SK-N-SH treated with all-trans-retinoic acid at 6 μM for 48 hours (cell line): ENCODE data around the gene NMUR1.

ENCODE experiments used
- BACH2 ChIP-seq: fragments of 250-450 bp; sonication (Bioruptor Pico); IDR thresholded peaks from 2 replicates; pipeline ENCODE4 v1.9.0; 2021; ENCODE audit warnings: mild to moderate bottlenecking, borderline replicate concordance
- CSRNP3 ChIP-seq: fragments of 250-450 bp; sonication (Bioruptor Pico); IDR thresholded peaks from 2 replicates; pipeline ENCODE4 v1.5.1; 2021; ENCODE audit warnings: mild to moderate bottlenecking, moderate library complexity
- ESRRG ChIP-seq: fragments of 250-450 bp; sonication (Bioruptor Pico); IDR thresholded peaks from 2 replicates; pipeline ENCODE4 v1.6.1; 2021; ENCODE audit warnings: mild to moderate bottlenecking
- PATZ1 ChIP-seq: fragments of 250-450 bp; sonication (Bioruptor Pico); IDR thresholded peaks from 2 replicates; pipeline ENCODE4 v1.8.0; 2020; ENCODE audit warnings: mild to moderate bottlenecking, moderate library complexity, borderline replicate concordance
- POU6F1 ChIP-seq: fragments of 250-450 bp; sonication (Bioruptor Pico); IDR thresholded peaks from 2 replicates; pipeline ENCODE4 v1.8.0; 2021; ENCODE audit warnings: low read depth, mild to moderate bottlenecking, moderate library complexity, borderline replicate concordance
- RARB ChIP-seq: fragments of 250-450 bp; sonication (Bioruptor Pico); IDR thresholded peaks from 2 replicates; pipeline ENCODE4 v1.8.0; 2021; ENCODE audit warnings: mild to moderate bottlenecking, moderate library complexity
- TOX ChIP-seq: fragments of 250-450 bp; sonication (Bioruptor Pico); IDR thresholded peaks from 2 replicates; pipeline ENCODE4 v1.8.0; 2021; ENCODE audit warnings: mild to moderate bottlenecking, moderate library complexity, borderline replicate concordance
- ZC3H10 ChIP-seq: fragments of 250-450 bp; sonication (Bioruptor Pico); IDR thresholded peaks from 2 replicates; pipeline ENCODE4 v1.5.1; 2021; ENCODE audit warnings: mild to moderate bottlenecking, moderate library complexity
- ZFP3 ChIP-seq: fragments of 250-450 bp; sonication (Bioruptor Pico); IDR thresholded peaks from 2 replicates; pipeline ENCODE4 v1.5.0; 2020; ENCODE audit warnings: mild to moderate bottlenecking, moderate library complexity

GRCh38 chr2:231519975-231520555 lies 10.2 kb downstream of the NMUR1 start:
- no peak for TF ChIP-seq CSRNP3
- no peak for TF ChIP-seq ZC3H10 (CRISPR knock-in tag)
- TF ChIP-seq BACH2 (CRISPR knock-in tag) = no peak
- TF ChIP-seq ZFP3 (CRISPR knock-in tag) = no peak
- TF ChIP-seq TOX (CRISPR knock-in tag) = no peak
- no peak for TF ChIP-seq RARB
- TF ChIP-seq POU6F1 = no peak
- no peak for TF ChIP-seq ESRRG (CRISPR knock-in tag)
- TF ChIP-seq PATZ1 (CRISPR knock-in tag) = no peak
